PC-3 (cell line): Measurements from ENCODE around the gene CCDC201. TPM values are rescaled to one million over a fixed set of nuclear protein-coding genes. Genes with fewer than 3 reads are reported as not detected.

Experiments
- ATAC-seq: fragments of 200-7000 bp; cut with Tn5 transposase; 2 replicates; pipeline ENCODE4 v1.9.1; 2020; ENCODE audit warnings: mild to moderate bottlenecking, moderate library complexity
- BruUV-seq: library from RNA; stranded (reverse); fragments of 400-500 nt; replicated peaks from 2 replicates; lab custom pipeline; 2021; lab: Mats Ljungman, UMichigan
- CTCF ChIA-PET: fragments of 300-600 bp; sonication (Branson Sonifier 250); formaldehyde crosslinking; loops from one replicate; lab custom pipeline; 2022; ENCODE audit warnings: antibody characterized with exemption; lab: Charles Lee
- POLR2A ChIA-PET: fragments of 300-600 bp; sonication (Branson Sonifier 250); formaldehyde crosslinking; loops from one replicate; lab custom pipeline; 2022; ENCODE audit warnings: antibody characterized with exemption; ENCODE audit not compliant: unreplicated experiment; lab: Charles Lee
- DNase-seq: peaks from one replicate; pipeline ENCODE4 v3.0.0-alpha.2; 2015
- H2AFZ ChIP-seq: fragments of 300-600 bp; sonication (generic); 2 replicates; pipeline ENCODE4 v1.6.0; 2016; ENCODE audit warnings: antibody characterized with exemption, low read length
- H3F3A ChIP-seq: fragments of 300-600 bp; sonication (generic); one replicate; pipeline ENCODE4 v1.6.0; 2017; ENCODE audit warnings: antibody characterized with exemption, low read length, control low read depth, mild to moderate bottlenecking; ENCODE audit not compliant: unreplicated experiment
- H3K27ac ChIP-seq: fragments of 300-600 bp; sonication (generic); 2 replicates; pipeline ENCODE4 v1.5.1; 2016; ENCODE audit warnings: mild to moderate bottlenecking, low read length
- H3K27me3 ChIP-seq: fragments of 300-600 bp; sonication (generic); 2 replicates; pipeline ENCODE4 v1.6.1; 2016; ENCODE audit warnings: low read length, mixed read lengths
- H3K36me3 ChIP-seq: fragments of 300-600 bp; sonication (generic); 2 replicates; pipeline ENCODE4 v1.6.1; 2016; ENCODE audit warnings: low read depth, mixed run types, low read length, mixed read lengths
- H3K4me1 ChIP-seq: fragments of 300-600 bp; sonication (generic); 2 replicates; pipeline ENCODE4 v1.5.1; 2016; ENCODE audit warnings: low read length; ENCODE audit not compliant: insufficient read depth
- H3K4me2 ChIP-seq: fragments of 300-600 bp; sonication (generic); 2 replicates; pipeline ENCODE4 v1.6.0; 2016; ENCODE audit warnings: low read length
- H3K4me3 ChIP-seq: fragments of 300-600 bp; sonication (generic); 2 replicates; pipeline ENCODE4 v1.5.1; 2016; ENCODE audit warnings: mild to moderate bottlenecking, low read length, mixed read lengths
- H3K79me2 ChIP-seq: fragments of 300-600 bp; sonication (generic); 2 replicates; pipeline ENCODE4 v1.6.1; 2017; ENCODE audit warnings: low read length, mixed read lengths
- H3K9ac ChIP-seq: fragments of 300-600 bp; sonication (generic); 2 replicates; pipeline ENCODE4 v1.6.0; 2016; ENCODE audit warnings: mild to moderate bottlenecking, low read length
- H3K9me2 ChIP-seq: fragments of 300-600 bp; sonication (generic); replicated peaks from 2 replicates; pipeline ENCODE4 v1.6.1; 2016; ENCODE audit warnings: mixed run types, low read length, mixed read lengths
- H3K9me3 ChIP-seq: fragments of 300-600 bp; sonication (generic); 2 replicates; pipeline ENCODE4 v1.6.1; 2016; ENCODE audit warnings: low read length, mixed read lengths
- H4K20me1 ChIP-seq: fragments of 300-600 bp; sonication (generic); 2 replicates; pipeline ENCODE4 v1.6.1; 2016; ENCODE audit warnings: low read length, mixed read lengths
- EZH2 ChIP-seq: fragments of 300-600 bp; sonication (generic); IDR thresholded peaks from one replicate; pipeline ENCODE4 v1.6.1; 2017; ENCODE audit warnings: antibody characterized with exemption, mild to moderate bottlenecking, low read length; ENCODE audit not compliant: unreplicated experiment
- EZH2phosphoT487 ChIP-seq: fragments of 300-600 bp; sonication (generic); IDR thresholded peaks from 2 replicates; pipeline ENCODE4 v1.6.1; 2018; ENCODE audit warnings: mild to moderate bottlenecking, antibody characterized with exemption, low read length, borderline replicate concordance
- intact Hi-C: fragments of 100-400 bp; cut with micrococcal nuclease; formaldehyde crosslinking; loops from 2 replicates; pipeline ENCODE4 v1.9.0; 2023
- total RNA-seq: library from RNA; depleted of rRNA; stranded (reverse); fragments of >200 nt; gene quantifications from 2 replicates; pipeline ENCODE4 v1.2.3, GENCODE V29; 2014
- TF ChIP-seq, protein P1 (sequence below): fragments of 300-600 bp; sonication (generic); conservative IDR thresholded peaks from 2 replicates; pipeline ENCODE4 v1.5.1; 2017; ENCODE audit warnings: antibody characterized with exemption, low read depth, mild to moderate bottlenecking, low read length

Gene CCDC201
- total RNA-seq, 1 experiment from 2014 or later: 0.11 TPM

GRCh38 chr7:45888185-45888992 lies 15.5 kb upstream of the CCDC201 start, which contains the start of gene IGFBP1:
Gene IGFBP1, plus strand, starts transcription at chr7:45888488. Its CDS starts 165 bp downstream, at chr7:45888653.
- no peaks in the 10 kb centered on the region for H3F3A ChIP-seq
- no peak for DNase-seq
- H3K4me3 ChIP-seq: peak within 1 kb of the TSS; percentile 81
- no peaks in the 10 kb centered on the region for H3K9me3 ChIP-seq
- H3K36me3 ChIP-seq: no peaks in the 10 kb centered on the region
- peak within 1 kb of the TSS; percentile 94 for H3K4me2 ChIP-seq
- H3K9me2 ChIP-seq: no peaks in the 10 kb centered on the region
- H3K9ac ChIP-seq: peak within 1 kb of the TSS; percentile 35; the same call in 1 of the 2 replicates
- TF ChIP-seq, protein P1, sequence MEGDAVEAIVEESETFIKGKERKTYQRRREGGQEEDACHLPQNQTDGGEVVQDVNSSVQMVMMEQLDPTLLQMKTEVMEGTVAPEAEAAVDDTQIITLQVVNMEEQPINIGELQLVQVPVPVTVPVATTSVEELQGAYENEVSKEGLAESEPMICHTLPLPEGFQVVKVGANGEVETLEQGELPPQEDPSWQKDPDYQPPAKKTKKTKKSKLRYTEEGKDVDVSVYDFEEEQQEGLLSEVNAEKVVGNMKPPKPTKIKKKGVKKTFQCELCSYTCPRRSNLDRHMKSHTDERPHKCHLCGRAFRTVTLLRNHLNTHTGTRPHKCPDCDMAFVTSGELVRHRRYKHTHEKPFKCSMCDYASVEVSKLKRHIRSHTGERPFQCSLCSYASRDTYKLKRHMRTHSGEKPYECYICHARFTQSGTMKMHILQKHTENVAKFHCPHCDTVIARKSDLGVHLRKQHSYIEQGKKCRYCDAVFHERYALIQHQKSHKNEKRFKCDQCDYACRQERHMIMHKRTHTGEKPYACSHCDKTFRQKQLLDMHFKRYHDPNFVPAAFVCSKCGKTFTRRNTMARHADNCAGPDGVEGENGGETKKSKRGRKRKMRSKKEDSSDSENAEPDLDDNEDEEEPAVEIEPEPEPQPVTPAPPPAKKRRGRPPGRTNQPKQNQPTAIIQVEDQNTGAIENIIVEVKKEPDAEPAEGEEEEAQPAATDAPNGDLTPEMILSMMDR: no peak
- no peak for TF ChIP-seq EZH2
- no peak for TF ChIP-seq EZH2phosphoT487
- no peaks in the 10 kb centered on the region for H4K20me1 ChIP-seq
- ChIA-PET CTCF (interaction anchor here (0.7 to 1.0 kb wide), 2 partner anchors 25 to 30 kb away, joined by 4 to 5 read pairs; no protein-coding TSS in a partner anchor), POLR2A (no interaction called here)
- H3K4me1 ChIP-seq: peaks cover 41% of the 10 kb centered on the region
- peak; percentile 52 for ATAC-seq
- no peaks in the 10 kb centered on the region for H3K27me3 ChIP-seq
- no TSS peak for BruUV-seq
- intact Hi-C loops: loop anchor here (10.0 kb wide), 1 partner anchor 656 kb away; no protein-coding TSS in a partner anchor
- 0 out of 2 replicates have a peak, but pooled peaks cover 5% of the 10 kb centered on the region for H3K79me2 ChIP-seq
- peak within 1 kb of the TSS; percentile 88 for H2AFZ ChIP-seq
- H3K27ac ChIP-seq: no peak within 1 kb of the TSS

- H4K20me1 ChIP-seq: no peaks in the 10 kb centered on the region
- BruUV-seq: no TSS peak
- H3K4me2 ChIP-seq: peak overlapping the region; percentile 94
- no peaks in the 10 kb centered on the region for H3F3A ChIP-seq
- H3K4me1 ChIP-seq: peaks cover 41% of the 10 kb centered on the region
- peak overlapping the region; percentile 37; the same call in 1 of the 2 replicates for H3K27ac ChIP-seq
- ChIA-PET POLR2A (no interaction called here), CTCF (no interaction called here)
- ATAC-seq (no peak), DNase-seq (peak; percentile 19)
- H3K36me3 ChIP-seq: no peaks in the 10 kb centered on the region
- H3K79me2 ChIP-seq: 0 out of 2 replicates have a peak, but pooled peaks cover 5% of the 10 kb centered on the region
- no peak overlapping the region for H2AFZ ChIP-seq
- TF ChIP-seq EZH2phosphoT487 (no peak), EZH2 (no peak)
- TF ChIP-seq, protein P1: no peak
- H3K4me3 ChIP-seq: no peak overlapping the region
- intact Hi-C loops: loop anchor here (10.0 kb wide), 1 partner anchor 658 kb away; no protein-coding TSS in a partner anchor
- H3K9ac ChIP-seq: no peak overlapping the region
- no peaks in the 10 kb centered on the region for H3K9me2 ChIP-seq
- no peaks in the 10 kb centered on the region for H3K9me3 ChIP-seq
- no peaks in the 10 kb centered on the region for H3K27me3 ChIP-seq
Observed at GRCh38 chr7:45886931-45887667, 14.2 kb upstream of the CCDC201 start.
